H1 (cell line): ENCODE data around the gene MKI67. TPM values are rescaled to one million over a fixed set of nuclear protein-coding genes. Genes with fewer than 3 reads are reported as not detected.

Source experiments
- CTCF ChIA-PET: fragments of 300-600 bp; sonication (Branson Sonifier 250); formaldehyde crosslinking; loops from one replicate; lab custom pipeline; 2021; ENCODE audit not compliant: partially characterized antibody; lab: Charles Lee
- POLR2A ChIA-PET: fragments of 300-600 bp; sonication (Branson Sonifier 250); formaldehyde crosslinking; loops from one replicate; lab custom pipeline; 2021; ENCODE audit warnings: inconsistent platforms; ENCODE audit not compliant: partially characterized antibody; lab: Charles Lee
- DNase-seq, 2 experiments: peaks; one replicate each; pipeline versions ENCODE4 v3.0.0 to v3.0.0-alpha.2; 2010 to 2022; ENCODE audit warnings: low spot score in 2 of 2, low read depth in 1 of 2, mixed read lengths in 1 of 2
- FAIRE-seq: peaks from 2 replicates; lab custom pipeline; 2011; peaks lifted over from hg19 to GRCh38; lab: Jason Lieb, UNC
- H2AFZ ChIP-seq: 2 replicates; pipeline ENCODE4 v1.8.1; 2012; ENCODE audit warnings: low read length, inconsistent platforms
- H2AK5ac ChIP-seq: 2 replicates; pipeline ENCODE4 v1.6.1; 2013; ENCODE audit warnings: low read depth, low read length
- H2BK120ac ChIP-seq: replicated peaks from 2 replicates; pipeline ENCODE3; 2013; ENCODE audit warnings: low read depth, low read length, inconsistent platforms
- H2BK12ac ChIP-seq: 2 replicates; pipeline ENCODE4 v1.6.1; 2013; ENCODE audit warnings: low read depth, low read length
- H2BK15ac ChIP-seq: 2 replicates; pipeline ENCODE4 v1.6.1; 2013; ENCODE audit warnings: low read length
- H2BK20ac ChIP-seq: 2 replicates; pipeline ENCODE4 v1.6.1; 2013; ENCODE audit warnings: low read length
- H2BK5ac ChIP-seq: 2 replicates; pipeline ENCODE4 v1.6.1; 2013; ENCODE audit warnings: low read depth, low read length
- H3K14ac ChIP-seq: 2 replicates; pipeline ENCODE4 v1.6.1; 2013; ENCODE audit warnings: inconsistent platforms; ENCODE audit not compliant: insufficient read length
- H3K18ac ChIP-seq: 2 replicates; pipeline ENCODE4 v1.6.1; 2013; ENCODE audit warnings: low read length; ENCODE audit errors: extremely low read depth
- H3K23ac ChIP-seq: 2 replicates; pipeline ENCODE4 v1.6.1; 2013; ENCODE audit warnings: inconsistent platforms; ENCODE audit not compliant: insufficient read length
- H3K23me2 ChIP-seq: 2 replicates; pipeline ENCODE4 v1.6.1; 2013; ENCODE audit warnings: low read depth, low read length
- H3K27ac ChIP-seq: 2 replicates; pipeline ENCODE4 v1.6.1; 2011; ENCODE audit warnings: low read depth, low read length, inconsistent platforms
- H3K27me3 ChIP-seq, 4 experiments: replicated peaks in 1 of 4; 1 replicate in 1 of 4; 2 replicates in 3 of 4; pipeline versions ENCODE4 v1.6.1 to v1.8.1; 2011 to 2013; ENCODE audit warnings: low read length in 3 of 4, mild to moderate bottlenecking in 3 of 4, inconsistent platforms in 2 of 4, mixed read lengths in 2 of 4, moderate library complexity in 1 of 4; ENCODE audit not compliant: control insufficient read depth in 3 of 4, insufficient read depth in 3 of 4; ENCODE audit errors: extremely low read depth in 1 of 4
- H3K36me3 ChIP-seq, 4 experiments: 2 replicates each; pipeline versions ENCODE4 v1.6.1 to v1.8.1; 2011 to 2013; ENCODE audit warnings: mild to moderate bottlenecking in 4 of 4, low read length in 3 of 4, moderate library complexity in 2 of 4, control low read depth in 1 of 4, inconsistent platforms in 1 of 4; ENCODE audit not compliant: insufficient read depth in 4 of 4, control insufficient read depth in 2 of 4
- H3K4ac ChIP-seq: replicated peaks from 2 replicates; pipeline ENCODE3; 2013; ENCODE audit warnings: low read length, low read depth, mixed read lengths, inconsistent platforms; ENCODE audit not compliant: insufficient read length
- H3K4me1 ChIP-seq, 4 experiments: replicated peaks in 1 of 4; 1 replicate in 1 of 4; 2 replicates in 3 of 4; pipeline versions ENCODE4 v1.6.1 to v1.8.1; 2011 to 2013; ENCODE audit warnings: low read length in 3 of 4, inconsistent platforms in 2 of 4, mixed read lengths in 1 of 4; ENCODE audit not compliant: insufficient read depth in 4 of 4, control insufficient read depth in 3 of 4
- H3K4me2 ChIP-seq, 2 experiments: 2 replicates each; pipeline versions ENCODE4 v1.6.1 to v1.8.1; 2011 to 2013; ENCODE audit warnings: low read depth in 2 of 2, low read length in 2 of 2, control low read depth in 1 of 2, inconsistent platforms in 1 of 2, mild to moderate bottlenecking in 1 of 2; ENCODE audit not compliant: insufficient read depth in 1 of 2
- H3K4me3 ChIP-seq, 4 experiments: fragments of 200-600, 300-600 bp in 1 of 4; sonication (generic), shearing (Covaris generic), sonication (Bioruptor Twin) in 1 of 4; 2 replicates each; pipeline versions ENCODE4 v1.5.1 to v1.8.1; 2011 to 2016; ENCODE audit warnings: low read length in 4 of 4, low read depth in 3 of 4, control low read depth in 2 of 4, inconsistent platforms in 2 of 4, mild to moderate bottlenecking in 2 of 4, mixed read lengths in 1 of 4, moderate library complexity in 1 of 4; ENCODE audit not compliant: insufficient read depth in 2 of 4; ENCODE audit errors: extremely low read depth in 1 of 4
- H3K56ac ChIP-seq: replicated peaks from 2 replicates; pipeline ENCODE3; 2013; ENCODE audit warnings: low read depth, mild to moderate bottlenecking, mixed read lengths, low read length, inconsistent platforms; ENCODE audit not compliant: insufficient read length
- H3K79me1 ChIP-seq: 2 replicates; pipeline ENCODE4 v1.6.1; 2013; ENCODE audit warnings: low read depth, low read length, control low read depth
- H3K79me2 ChIP-seq, 2 experiments: 2 replicates each; pipeline versions ENCODE4 v1.6.1 to v1.8.1; 2012 to 2013; ENCODE audit warnings: low read length in 2 of 2, mild to moderate bottlenecking in 2 of 2, inconsistent platforms in 1 of 2; ENCODE audit not compliant: insufficient read depth in 2 of 2, control insufficient read depth in 1 of 2
- H3K9ac ChIP-seq, 4 experiments: replicated peaks in 1 of 4; 1 replicate in 1 of 4; 2 replicates in 3 of 4; pipeline versions ENCODE4 v1.6.1 to v1.8.1; 2011 to 2013; ENCODE audit warnings: low read depth in 3 of 4, low read length in 3 of 4, control low read depth in 2 of 4, mild to moderate bottlenecking in 2 of 4, moderate library complexity in 2 of 4, inconsistent platforms in 1 of 4; ENCODE audit errors: extremely low read depth in 1 of 4
- H3K9me3 ChIP-seq, 2 experiments: 2 replicates each; pipeline versions ENCODE4 v1.6.1 to v1.8.1; 2012 to 2013; ENCODE audit warnings: mild to moderate bottlenecking in 2 of 2, moderate library complexity in 2 of 2, control low read depth in 1 of 2, inconsistent platforms in 1 of 2, low read depth in 1 of 2, low read length in 1 of 2, mixed read lengths in 1 of 2; ENCODE audit not compliant: insufficient read depth in 2 of 2
- H4K20me1 ChIP-seq, 2 experiments: replicated peaks in 1 of 2; 2 replicates each; pipeline versions ENCODE3 to v1.8.1; 2011 to 2013; ENCODE audit warnings: inconsistent platforms in 2 of 2, low read length in 2 of 2, mild to moderate bottlenecking in 1 of 2; ENCODE audit not compliant: insufficient read depth in 2 of 2, control insufficient read depth in 1 of 2
- H4K5ac ChIP-seq: 2 replicates; pipeline ENCODE4 v1.6.1; 2013; ENCODE audit warnings: low read length, low read depth, mixed read lengths, inconsistent platforms; ENCODE audit not compliant: insufficient read length
- H4K8ac ChIP-seq: 2 replicates; pipeline ENCODE4 v1.8.0; 2013; ENCODE audit warnings: mild to moderate bottlenecking, moderate library complexity, low read length, inconsistent platforms; ENCODE audit not compliant: insufficient read depth; ENCODE audit errors: extremely low read depth
- H4K91ac ChIP-seq: replicated peaks from 2 replicates; pipeline ENCODE3; 2013; ENCODE audit warnings: low read length, mixed read lengths, inconsistent platforms; ENCODE audit not compliant: insufficient read length
- BRCA1 ChIP-seq: IDR thresholded peaks from 2 replicates; pipeline ENCODE4 v1.6.1; 2012; ENCODE audit warnings: low read depth, low read length, improper control_type of control experiment
- CBX5 ChIP-seq: fragments of 300-800, 300-1000 bp; sonication (generic); IDR thresholded peaks from 2 replicates; pipeline ENCODE4 v1.7.1; 2016; ENCODE audit warnings: antibody characterized with exemption, low read length, low read depth
- POLR2A ChIP-seq, 2 experiments: IDR thresholded peaks; 1 replicate in 1 of 2; 2 replicates in 1 of 2; pipeline ENCODE4 v1.6.1; 2011; ENCODE audit warnings: low read depth in 2 of 2, low read length in 2 of 2, mild to moderate bottlenecking in 2 of 2; ENCODE audit errors: control extremely low read depth in 1 of 2
- RXRA ChIP-seq: IDR thresholded peaks from 2 replicates; pipeline ENCODE4 v1.6.1; 2011; ENCODE audit warnings: low read depth, mild to moderate bottlenecking, low read length, moderate library complexity; ENCODE audit not compliant: insufficient read depth
- SP1 ChIP-seq: IDR thresholded peaks from 2 replicates; pipeline ENCODE4 v1.6.1; 2011; ENCODE audit warnings: low read depth, low read length
- TAF1 ChIP-seq: IDR thresholded peaks from 2 replicates; pipeline ENCODE4 v1.6.1; 2011; ENCODE audit warnings: mild to moderate bottlenecking, low read depth, low read length
- WGBS, 2 experiments: shearing (Covaris generic) in 1 of 2; methylation state at CpG; one replicate each; pipeline versions ENCODE4 v1.1.6 to v1.1.7; 2013 to 2015; ENCODE audit warnings: low lambda C conversion rate in 2 of 2, mixed read lengths in 2 of 2, inconsistent platforms in 1 of 2, low coverage in 1 of 2, missing lambda C conversion rate in 1 of 2; ENCODE audit not compliant: insufficient replicate concordance in 2 of 2, insufficient coverage in 1 of 2, insufficient read length in 1 of 2; ENCODE audit errors: extremely low coverage in 1 of 2, missing lambda C conversion rate in 1 of 2; 5-methylcytosine and 5-hydroxymethylcytosine counted together
- polyA plus RNA-seq, 7 experiments: library from polyadenylated mRNA; depleted of rRNA in 3 of 7; stranded (reverse) in 5 of 7; unstranded in 2 of 7; fragments of >200 nt in 5 of 7; fragments of 200-250 nt in 2 of 7; gene quantifications; 1 replicate in 5 of 7; 2 replicates in 1 of 7; 4 replicates in 1 of 7; pipeline versions ENCODE4 v1.2.1 to v1.2.3, GENCODE V29; 2011 to 2013; ENCODE audit warnings: missing spikeins in 2 of 7, mixed read lengths in 2 of 7
- total RNA-seq: library from RNA; stranded (reverse); fragmentation: NEBNext Ultra II Directional; extraction: Animal tissue kit (Norgen Biotek cat#: 25700); gene quantifications from 2 replicates; pipeline ENCODE4 v1.2.1, GENCODE V29; 2021

The MKI67 gene
- total and polyA plus RNA-seq, 2 of the 8 experiments (the other 6 are each of a cell fraction or from before 2014, with no cell fraction given): 15.8 to 85.1 TPM

DNA sequence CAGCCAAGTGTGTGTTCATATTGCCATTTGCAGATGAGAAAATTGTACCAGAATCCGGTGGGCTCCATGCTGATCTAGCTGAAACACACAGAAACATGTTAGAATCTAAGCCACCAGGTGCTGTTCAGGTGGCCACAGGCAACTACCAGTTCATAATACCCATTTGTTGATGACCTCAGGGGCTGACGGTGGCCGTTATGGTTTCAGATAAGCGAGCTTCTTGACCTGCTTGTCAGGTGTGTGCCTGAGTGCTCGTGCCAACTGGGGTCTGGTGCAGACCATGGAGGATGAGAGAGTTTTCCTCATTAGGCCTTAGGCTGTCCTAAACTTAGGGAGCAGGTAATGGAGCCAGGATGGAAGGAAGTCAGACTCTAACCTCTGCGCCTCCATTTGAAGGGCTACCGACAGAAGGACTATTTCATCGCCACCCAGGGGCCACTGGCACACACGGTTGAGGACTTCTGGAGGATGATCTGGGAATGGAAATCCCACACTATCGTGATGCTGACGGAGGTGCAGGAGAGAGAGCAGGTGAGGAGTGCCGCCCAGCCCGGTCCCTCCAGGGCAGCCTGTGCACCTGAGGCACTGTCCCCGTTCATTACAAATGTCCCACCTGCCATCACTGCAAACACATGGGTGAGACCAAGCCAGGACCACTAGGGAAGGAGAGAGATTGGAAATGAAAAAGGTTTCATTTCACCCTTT is 53.1 kb downstream of the MKI67 start:
- H3K23me2 ChIP-seq: no peaks in the 10 kb centered on the region
- H4K8ac ChIP-seq: no peak overlapping the region
- H3K4me3 ChIP-seq: no peak overlapping the region
- ChIA-PET CTCF (interaction anchor here (1.8 to 5.4 kb wide), 5 partner anchors 8 to 37 kb away, joined by 6 to 52 read pairs (median 14); no protein-coding TSS in a partner anchor), POLR2A (no interaction called here)
- no peak overlapping the region for H2AFZ ChIP-seq
- H2BK120ac ChIP-seq: no peak overlapping the region
- H3K4me1 ChIP-seq: peaks cover 0 to 3% (median 0%) of the 10 kb centered on the region in 4 experiments; a peak in 1 of 7 replicates
- no peak overlapping the region for H3K4me2 ChIP-seq
- H3K27ac ChIP-seq: no peak overlapping the region
- 80% methylated on average over 14 of the region's 14 CpGs; no CpG with 5 or more reads in 1 of the 2 experiments for WGBS, 2 experiments
- no peak overlapping the region for H3K9ac ChIP-seq
- TF ChIP-seq RXRA: no peak
- no peak for TF ChIP-seq POLR2A (IDR thresholded peaks at IDR 0.05; ENCODE audit: control extremely low read depth in 1 of 2, low read depth in 2 of 2, low read length in 2 of 2)
- TF ChIP-seq SP1: no peak
- no peak for TF ChIP-seq BRCA1
- TF ChIP-seq TAF1: no peak
- TF ChIP-seq CBX5: no peak
- H3K23ac ChIP-seq: no peak overlapping the region
- DNase-seq (no peak), FAIRE-seq (no peak)
- H3K36me3 ChIP-seq: no peaks in the 10 kb centered on the region
- H2BK20ac ChIP-seq: no peak overlapping the region
- H2BK5ac ChIP-seq: no peak overlapping the region
- H4K20me1 ChIP-seq: no peaks in the 10 kb centered on the region
- H3K4ac ChIP-seq: no peak overlapping the region
- no peaks in the 10 kb centered on the region for H3K9me3 ChIP-seq
- H4K5ac ChIP-seq: no peak overlapping the region
- no peak overlapping the region for H2AK5ac ChIP-seq
- no peak overlapping the region for H2BK12ac ChIP-seq
- no peak overlapping the region for H3K14ac ChIP-seq
- no peak overlapping the region for H3K18ac ChIP-seq
- no peak overlapping the region for H2BK15ac ChIP-seq
- H3K27me3 ChIP-seq: 0 out of 7 replicates have a peak, but pooled peaks cover 0 to 2% (median 0%) of the 10 kb centered on the region in 4 experiments
- no peak overlapping the region for H4K91ac ChIP-seq
- no peaks in the 10 kb centered on the region for H3K79me2 ChIP-seq
- H3K56ac ChIP-seq: no peak overlapping the region
- H3K79me1 ChIP-seq: no peaks in the 10 kb centered on the region
